ENCODE measurements around the gene LRRC51. TPM values are rescaled to one million over a fixed set of nuclear protein-coding genes. Genes with fewer than 3 reads are reported as not detected.

The LRRC51 gene
- total and polyA plus RNA-seq, 2 donors (not counting 3 experiments of a cell fraction or from before 2014, with no cell fraction given), result 3.5 to 6.1 TPM

- Histone ChIP-seq H3K36me3 (ENCODE audit: control insufficient read depth in 2 of 2, extremely low read depth in 1 of 2, insufficient read depth in 2 of 2, low read length in 2 of 2) (no peaks in the 10 kb centered on the region), H3K79me2 (ENCODE audit: control insufficient read depth, insufficient read depth, low read length) (peaks cover 49% of the 10 kb centered on the region), H3K4me2 (ENCODE audit: insufficient read depth, low read length) (peak overlapping the region; percentile 70), H3K9me3 (replicated peaks; ENCODE audit: control insufficient read depth, insufficient read depth, low read length) (no peaks in the 10 kb centered on the region), H4K20me1 (replicated peaks; ENCODE audit: control insufficient read depth, extremely low read depth, insufficient read depth, low read length) (no peaks in the 10 kb centered on the region), H2AFZ (ENCODE audit: low read depth, low read length) (peak overlapping the region; percentile 19), H3K4me3 (replicated peaks in 1 of 3; ENCODE audit: insufficient read depth in 1 of 3, low read depth in 1 of 3, low read length in 3 of 3) (peak overlapping the region in 2 of 3 experiments; percentile 16 to 58), H3K4me1 (ENCODE audit: control insufficient read depth, extremely low read depth, insufficient read depth, low read length) (peaks cover 38% of the 10 kb centered on the region), H3K9me1 (replicated peaks; ENCODE audit: control insufficient read depth, extremely low read depth, insufficient read depth, low read length) (no peaks in the 10 kb centered on the region), H3K27ac (ENCODE audit: insufficient read depth, low read depth, low read length) (peak overlapping the region; percentile 90), H3K27me3 (ENCODE audit: control insufficient read depth in 2 of 2, insufficient read depth in 2 of 2, low read length in 2 of 2) (no peaks in the 10 kb centered on the region), H3K9ac (replicated peaks; ENCODE audit: extremely low read depth, insufficient read depth, low read length) (peak overlapping the region; percentile 92)
- CTCF ChIA-PET, result interaction anchor here (1.1 to 5.2 kb wide), 2 partner anchors 28 to 49 kb away, joined by 3 to 48 read pairs; no protein-coding TSS in a partner anchor
- DNase-seq (ENCODE audit: low read depth, low spot score), result no peak
- TSS peak; percentile 58 for BruUV-seq (replicated peaks)
- no peak for FAIRE-seq
- dilution Hi-C loops (cut with MboI; ENCODE audit: extremely low pct_ligation_motif_present, low sequenced_read_pairs), result no loop called here
- intact Hi-C loops (cut with micrococcal nuclease), result no loop called here
- POLR2A ChIA-PET, result no interaction called here
- no peak for TF ChIP-seq JUN (IDR thresholded peaks at IDR 0.05; ENCODE audit: borderline replicate concordance, insufficient read depth, insufficient read length, low read depth)
- TF ChIP-seq CTCF (IDR thresholded peaks at IDR 0.05; ENCODE audit: extremely low read depth in 1 of 2, insufficient read depth in 1 of 2, low read depth in 1 of 2, low read length in 2 of 2), result no peak
- TF ChIP-seq POLR2A (IDR thresholded peaks at IDR 0.05; ENCODE audit: low read depth, low read length), result no peak
- no peak for TF ChIP-seq MAX (IDR thresholded peaks at IDR 0.05; ENCODE audit: insufficient read depth, insufficient read length)
- TF ChIP-seq POLR2AphosphoS5 (IDR thresholded peaks at IDR 0.05; ENCODE audit: insufficient read depth, low read depth, low read length), result no peak
- TF ChIP-seq EZH2 (IDR thresholded peaks at IDR 0.05; ENCODE audit: borderline replicate concordance, low read depth, low read length, severe bottlenecking), result no peak
- TF ChIP-seq GATA2 (IDR thresholded peaks at IDR 0.05; ENCODE audit: insufficient read depth, insufficient read length, low read depth, low read length), result no peak
- TF ChIP-seq FOS (IDR thresholded peaks at IDR 0.05; ENCODE audit: borderline replicate concordance, insufficient read depth, low read length), result no peak
These were observed 38.4 kb upstream of the LRRC51 start for GRCh38 chr11:72042064-72042745.

Measured in endothelial cell of umbilical vein (primary cell).